ENCODE measurements around the gene PHF5A.
"Not testable (repeated sequence)": the region's sequence is repeated elsewhere in the genome, so short reads cannot be mapped to it uniquely, and the experiment has no call there.

Gene PHF5A

DNA sequence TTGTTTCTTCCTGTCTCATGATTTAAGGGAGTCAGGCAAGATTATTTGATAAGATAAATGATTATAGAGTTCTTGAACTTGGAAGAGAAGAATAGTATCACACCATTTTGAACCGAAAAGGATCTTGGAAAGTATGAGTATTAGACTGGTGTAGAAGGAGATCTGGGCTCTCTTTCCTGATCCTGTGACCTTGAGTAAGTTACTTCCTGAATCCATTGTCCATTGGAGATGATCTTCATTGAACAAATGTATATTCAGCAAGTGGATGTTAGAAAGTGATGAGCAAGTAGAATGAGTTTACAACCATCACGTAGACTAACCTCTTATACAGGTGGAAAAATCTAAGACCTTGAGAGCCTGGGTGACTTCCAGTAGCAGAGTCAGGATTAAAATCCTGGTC lies 2.4 kb upstream of the PHF5A start:
- DNase-seq (ENCODE audit: low read depth): no peak
- TF ChIP-seq, protein P1, sequence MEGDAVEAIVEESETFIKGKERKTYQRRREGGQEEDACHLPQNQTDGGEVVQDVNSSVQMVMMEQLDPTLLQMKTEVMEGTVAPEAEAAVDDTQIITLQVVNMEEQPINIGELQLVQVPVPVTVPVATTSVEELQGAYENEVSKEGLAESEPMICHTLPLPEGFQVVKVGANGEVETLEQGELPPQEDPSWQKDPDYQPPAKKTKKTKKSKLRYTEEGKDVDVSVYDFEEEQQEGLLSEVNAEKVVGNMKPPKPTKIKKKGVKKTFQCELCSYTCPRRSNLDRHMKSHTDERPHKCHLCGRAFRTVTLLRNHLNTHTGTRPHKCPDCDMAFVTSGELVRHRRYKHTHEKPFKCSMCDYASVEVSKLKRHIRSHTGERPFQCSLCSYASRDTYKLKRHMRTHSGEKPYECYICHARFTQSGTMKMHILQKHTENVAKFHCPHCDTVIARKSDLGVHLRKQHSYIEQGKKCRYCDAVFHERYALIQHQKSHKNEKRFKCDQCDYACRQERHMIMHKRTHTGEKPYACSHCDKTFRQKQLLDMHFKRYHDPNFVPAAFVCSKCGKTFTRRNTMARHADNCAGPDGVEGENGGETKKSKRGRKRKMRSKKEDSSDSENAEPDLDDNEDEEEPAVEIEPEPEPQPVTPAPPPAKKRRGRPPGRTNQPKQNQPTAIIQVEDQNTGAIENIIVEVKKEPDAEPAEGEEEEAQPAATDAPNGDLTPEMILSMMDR (IDR thresholded peaks at IDR 0.05; ENCODE audit: insufficient read depth, low read depth, low read length, missing control alignments): no peak
- no peak overlapping the region for H3K4me3 ChIP-seq (ENCODE audit: low read depth, low read length)

DNA sequence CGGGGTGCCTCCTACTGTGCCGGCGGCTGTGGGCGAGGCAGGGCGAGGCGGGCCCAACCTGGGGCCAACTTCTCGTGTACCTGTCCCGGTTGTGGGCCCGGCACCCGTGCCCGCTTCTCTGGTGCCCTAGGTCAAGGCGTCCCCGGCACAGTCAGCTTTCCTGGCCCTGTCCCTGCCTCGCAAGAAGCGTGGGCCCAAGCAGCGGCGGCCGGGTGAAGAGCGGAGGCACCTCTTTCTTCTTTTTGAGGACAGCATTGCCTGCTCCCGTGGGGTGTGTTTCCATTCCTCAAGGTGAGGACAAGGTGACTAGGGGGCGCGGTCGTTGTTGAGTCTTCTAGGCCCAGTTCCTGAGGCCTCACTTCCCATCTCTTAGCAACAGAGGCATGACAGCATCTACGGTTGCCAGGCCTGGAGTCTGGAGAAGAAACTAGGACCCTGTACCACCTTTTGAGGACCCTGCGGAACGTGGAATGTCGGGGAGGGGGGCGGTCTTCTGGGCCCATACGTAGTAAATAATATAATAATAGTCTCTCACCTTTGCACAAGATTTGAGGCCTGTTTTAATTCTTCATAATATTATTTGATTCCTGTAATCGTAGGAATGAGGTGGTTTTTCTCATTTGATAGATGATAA lies 843 bp upstream of the PHF5A start:
- peak overlapping the region; percentile 96 for H3K4me3 ChIP-seq (ENCODE audit: low read depth, low read length)
- TF ChIP-seq, protein P1 (IDR thresholded peaks at IDR 0.05; ENCODE audit: insufficient read depth, low read depth, low read length, missing control alignments): no peak
- peak; percentile 57 for DNase-seq (ENCODE audit: low read depth)

DNA sequence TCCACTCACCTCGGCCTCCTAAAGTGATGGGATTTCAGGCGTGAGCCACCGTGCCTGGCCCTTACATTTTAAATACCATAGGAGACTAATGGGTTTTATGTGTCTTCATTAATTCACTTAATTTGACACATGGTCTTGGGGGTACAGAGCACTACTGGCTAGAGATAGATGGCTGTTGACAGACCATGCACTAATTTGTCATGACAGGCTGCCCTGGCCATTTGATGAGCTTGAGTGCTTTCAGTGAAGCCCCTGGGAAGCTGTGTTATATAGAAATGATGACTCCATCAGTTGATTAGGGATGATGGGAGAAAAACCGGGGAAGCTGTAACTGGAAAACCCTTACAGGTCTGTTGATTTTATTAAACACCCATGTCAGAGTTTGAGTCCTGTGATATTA lies 6.6 kb downstream of the PHF5A start:
- no peak for DNase-seq (ENCODE audit: low read depth)
- TF ChIP-seq, protein P1 (IDR thresholded peaks at IDR 0.05; ENCODE audit: insufficient read depth, low read depth, low read length, missing control alignments): no peak
- no peak overlapping the region for H3K4me3 ChIP-seq (ENCODE audit: low read depth, low read length)

DNA sequence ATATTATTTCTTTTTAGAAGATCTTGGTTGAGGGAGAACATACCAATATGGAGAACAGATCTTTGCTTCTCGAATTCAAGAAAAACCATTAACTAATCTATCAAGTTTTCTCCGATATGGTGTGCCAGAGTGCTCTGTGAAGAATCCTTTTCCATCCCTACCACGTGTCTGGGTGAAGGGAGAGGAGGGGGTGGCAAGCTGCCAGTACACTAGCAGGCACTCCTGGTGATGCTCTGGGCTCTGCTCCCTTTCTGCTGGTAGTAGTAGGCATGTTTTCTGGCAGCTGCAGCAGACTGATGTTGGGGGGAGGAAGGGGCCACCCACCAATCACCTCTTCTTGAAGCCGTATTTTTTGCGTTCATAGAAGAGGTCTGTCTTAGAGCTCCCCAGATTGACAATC lies 8.4 kb downstream of the PHF5A start:
- H3K4me3 ChIP-seq (ENCODE audit: low read depth, low read length); DNase-seq (ENCODE audit: low read depth): not testable (repeated sequence)

DNA sequence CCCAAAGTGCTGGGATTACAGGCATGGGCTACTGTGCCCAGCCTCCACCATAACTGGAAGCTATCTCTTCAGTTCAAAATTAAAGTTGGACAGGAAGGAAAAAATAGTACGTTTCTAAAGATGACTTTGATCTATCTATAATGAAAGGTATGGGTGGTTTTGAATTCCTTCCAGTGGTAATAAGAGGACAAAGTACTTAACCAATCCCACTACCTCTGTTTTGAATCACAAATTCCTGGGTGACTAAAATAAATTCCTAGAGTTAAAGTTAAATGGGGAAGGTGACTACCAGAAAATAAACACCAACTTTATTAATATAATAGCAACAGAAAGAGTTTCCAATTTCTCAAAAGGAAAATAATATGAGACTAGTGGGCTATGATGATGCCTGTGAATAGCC lies 9.1 kb downstream of the PHF5A start:
- TF ChIP-seq, protein P1 (IDR thresholded peaks at IDR 0.05; ENCODE audit: insufficient read depth, low read depth, low read length, missing control alignments): no peak
- no peak overlapping the region for H3K4me3 ChIP-seq (ENCODE audit: low read depth, low read length)
- no peak for DNase-seq (ENCODE audit: low read depth)

DNA sequence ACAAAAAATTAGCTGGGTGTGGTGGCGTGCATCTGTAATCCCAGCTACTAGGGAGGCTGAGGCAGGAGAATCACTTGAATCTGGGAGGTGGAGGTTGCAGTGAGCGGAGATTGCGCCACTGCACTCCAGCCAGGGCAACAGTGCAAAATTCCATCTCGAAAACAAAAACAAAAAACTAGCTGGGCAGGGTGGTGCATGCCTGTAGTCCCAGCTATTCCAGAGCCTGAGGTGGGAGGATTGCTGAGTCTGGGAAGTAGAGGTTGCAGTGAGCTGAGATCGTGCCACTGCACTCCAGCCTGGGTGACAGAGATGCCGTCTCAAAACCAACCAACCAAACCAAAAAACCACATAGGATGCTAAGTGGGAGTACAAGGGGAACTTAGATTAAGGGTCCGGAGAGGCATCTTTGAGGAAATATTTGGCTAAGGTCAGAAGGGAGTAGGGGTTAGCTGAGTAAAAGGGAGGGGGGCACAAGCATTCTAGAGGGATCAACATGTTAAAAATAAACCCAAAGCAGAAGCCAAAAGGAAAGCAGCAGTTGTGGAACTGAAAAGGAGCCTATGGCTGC lies 10.2 kb downstream of the PHF5A start:
- TF ChIP-seq, protein P1 (IDR thresholded peaks at IDR 0.05; ENCODE audit: insufficient read depth, low read depth, low read length, missing control alignments): no peak
- H3K4me3 ChIP-seq (ENCODE audit: low read depth, low read length): no peak overlapping the region
- DNase-seq (ENCODE audit: low read depth): no peak

DNA sequence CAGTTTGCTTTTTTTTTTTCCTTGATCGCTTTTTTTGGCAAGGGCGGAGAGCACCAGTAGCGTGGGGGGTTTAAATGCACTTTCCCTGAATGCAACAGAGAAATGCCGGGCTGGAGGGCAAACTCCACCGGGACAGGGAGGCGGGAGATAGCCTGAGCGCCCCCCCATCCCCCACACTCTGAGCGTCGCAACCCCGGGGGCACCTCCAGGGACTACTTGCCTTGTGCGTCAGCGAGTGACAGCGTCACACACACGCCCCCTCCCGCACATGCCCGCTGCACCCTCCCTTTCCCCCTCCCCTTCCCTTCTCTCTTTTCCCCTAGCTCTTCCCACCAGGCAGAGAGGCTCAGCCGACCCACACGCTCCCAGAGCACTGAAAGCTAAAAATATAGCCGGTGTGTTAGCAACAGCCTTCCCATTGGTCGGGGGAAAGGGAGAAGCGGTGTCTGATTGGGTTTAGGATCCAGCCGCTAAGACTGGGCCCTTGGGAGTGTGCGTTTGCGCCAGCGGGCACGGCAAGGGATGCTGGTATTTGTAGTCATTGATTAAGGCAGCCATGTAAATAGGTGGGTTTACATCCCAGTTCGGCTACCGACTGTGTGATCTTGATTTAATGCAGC lies 20.2 kb downstream of the PHF5A start:
- peak overlapping the region; percentile 82 for H3K4me3 ChIP-seq (ENCODE audit: low read depth, low read length)
- TF ChIP-seq, protein P1 (IDR thresholded peaks at IDR 0.05; ENCODE audit: insufficient read depth, low read depth, low read length, missing control alignments): no peak
- DNase-seq (ENCODE audit: low read depth): peak; percentile 99
